Testis (tissue), 3 donors: ENCODE data around the gene ECD. TPM values are rescaled to one million over a fixed set of nuclear protein-coding genes. Genes with fewer than 3 reads are reported as not detected.

ENCODE experiments used
- DNase-seq: peaks from one replicate; pipeline ENCODE4 v3.0.0-alpha.2; 2019
- H3K27ac ChIP-seq, 2 donors: fragments of 200-600 bp; sonication (generic); one replicate each; pipeline ENCODE4 v1.5.1; 2019
- H3K27me3 ChIP-seq: fragments of 200-600 bp; sonication (generic); one replicate; pipeline ENCODE4 v1.5.1; 2019
- H3K36me3 ChIP-seq: fragments of 200-600 bp; sonication (generic); one replicate; pipeline ENCODE4 v1.5.1; 2017; ENCODE audit warnings: low read depth; ENCODE audit errors: missing control alignments
- H3K4me1 ChIP-seq: fragments of 200-600 bp; sonication (generic); one replicate; pipeline ENCODE4 v1.5.1; 2019
- H3K4me3 ChIP-seq, 2 donors: fragments of 200-600 bp; sonication (generic); one replicate each; pipeline ENCODE4 v1.5.1; 2017 to 2019
- H3K9me3 ChIP-seq: fragments of 200-600 bp; sonication (generic); one replicate; pipeline ENCODE4 v1.5.1; 2017
- POLR2A ChIP-seq: fragments of 450-650 bp; IDR thresholded peaks from one replicate; pipeline ENCODE4 v1.6.1; 2017; ENCODE audit warnings: antibody characterized with exemption, mild to moderate bottlenecking, moderate library complexity
- WGBS, 2 donors: methylation state at CpG; one replicate each; pipeline ENCODE4 v1.1.5; 2018; 5-methylcytosine and 5-hydroxymethylcytosine counted together
- intact Hi-C: fragments of 100-400 bp; cut with DNase I; formaldehyde crosslinking; loops from one replicate; pipeline ENCODE4 v1.15.1; 2023; ENCODE audit warnings: low total_unique reads
- polyA plus RNA-seq: library from polyadenylated mRNA; stranded (reverse); fragments of 350-450 nt; fragmentation: Illumina TruSeq; extraction: RNeasy Lipid Tissue Mini Kit (QIAGEN cat#74804); gene quantifications from one replicate; pipeline ENCODE4 v1.2.3, GENCODE V29; 2014; ENCODE audit warnings: low read depth, low replicate concordance; ENCODE audit not compliant: insufficient read depth
- total RNA-seq, 2 donors: library from RNA; depleted of rRNA; stranded (reverse); fragments of >200 nt; gene quantifications; one replicate each; pipeline ENCODE4 v1.2.3, GENCODE V29; 2016
- TF ChIP-seq, protein P1 (sequence below), 3 experiments: fragments of 450-650 bp in 2 of 3; fragments of 200-600 bp in 1 of 3; sonication (generic) in 1 of 3; IDR thresholded peaks; one replicate each; pipeline ENCODE4 v1.5.1; 2016 to 2019; ENCODE audit warnings: antibody characterized with exemption in 3 of 3, mild to moderate bottlenecking in 2 of 3, moderate library complexity in 1 of 3

ECD gene
- total and polyA plus RNA-seq, 3 donors from 2014 or later: 35.7 to 66.4 (median 57.6) TPM

DNA sequence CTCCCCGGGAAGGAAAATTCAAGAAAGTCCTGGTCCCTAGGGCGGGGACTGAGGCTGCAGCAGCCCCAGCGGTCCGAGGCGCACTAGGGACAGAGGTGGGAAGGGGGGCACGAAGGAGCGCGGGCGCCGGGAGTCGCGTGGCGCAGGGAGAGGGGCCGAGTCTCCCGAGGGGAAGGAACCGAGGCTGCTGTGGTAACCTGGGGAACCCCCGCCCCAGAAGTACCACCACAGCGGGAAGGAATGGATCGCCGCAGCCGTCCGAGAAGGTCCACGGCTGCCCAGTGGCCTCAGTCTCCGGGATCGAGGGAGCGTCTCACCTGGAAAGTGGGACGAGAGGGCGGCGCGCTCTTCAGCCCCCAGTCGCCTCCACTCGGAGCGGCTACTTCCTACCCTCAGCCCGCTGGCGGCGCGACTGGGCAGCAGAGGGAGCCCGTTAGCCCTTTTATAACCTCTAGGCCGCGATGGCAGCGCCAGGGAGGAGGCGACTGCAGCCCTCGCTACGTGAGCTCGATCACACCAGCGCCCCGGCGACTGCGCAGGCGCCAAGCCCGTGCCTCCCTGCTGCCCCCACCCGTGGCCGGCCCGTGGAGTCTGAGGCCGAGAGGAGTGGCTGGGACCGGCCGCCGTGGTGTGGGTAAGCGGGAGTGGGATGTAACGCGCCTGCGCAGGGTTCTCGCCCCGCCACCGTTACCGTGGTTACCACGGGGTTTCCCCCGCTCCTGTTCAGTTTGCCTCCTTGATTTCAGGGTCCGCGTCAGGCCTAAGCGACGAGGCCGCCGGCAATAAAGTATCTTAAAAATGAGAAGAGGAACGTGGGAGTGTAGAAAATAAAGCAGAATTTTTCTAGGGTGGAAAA is 71.1 kb downstream of the ECD start, which contains the start of gene P4HA1:
TSS of gene P4HA1 (minus strand) at position 418 of the 856 bp plus-strand sequence. CDS start 21,983 bp downstream, outside the sequence.
- 0 to 1% methylated on average over 22 to 71 of the region's 75 CpGs for WGBS, 2 donors
- intact Hi-C loops: no loop called here
- no peaks in the 10 kb centered on the region for H3K36me3 ChIP-seq
- H3K9me3 ChIP-seq: no peaks in the 10 kb centered on the region
- peak within 1 kb of the TSS; percentile 99 for H3K27ac ChIP-seq
- DNase-seq: peak; percentile 99
- TF ChIP-seq, protein P1, sequence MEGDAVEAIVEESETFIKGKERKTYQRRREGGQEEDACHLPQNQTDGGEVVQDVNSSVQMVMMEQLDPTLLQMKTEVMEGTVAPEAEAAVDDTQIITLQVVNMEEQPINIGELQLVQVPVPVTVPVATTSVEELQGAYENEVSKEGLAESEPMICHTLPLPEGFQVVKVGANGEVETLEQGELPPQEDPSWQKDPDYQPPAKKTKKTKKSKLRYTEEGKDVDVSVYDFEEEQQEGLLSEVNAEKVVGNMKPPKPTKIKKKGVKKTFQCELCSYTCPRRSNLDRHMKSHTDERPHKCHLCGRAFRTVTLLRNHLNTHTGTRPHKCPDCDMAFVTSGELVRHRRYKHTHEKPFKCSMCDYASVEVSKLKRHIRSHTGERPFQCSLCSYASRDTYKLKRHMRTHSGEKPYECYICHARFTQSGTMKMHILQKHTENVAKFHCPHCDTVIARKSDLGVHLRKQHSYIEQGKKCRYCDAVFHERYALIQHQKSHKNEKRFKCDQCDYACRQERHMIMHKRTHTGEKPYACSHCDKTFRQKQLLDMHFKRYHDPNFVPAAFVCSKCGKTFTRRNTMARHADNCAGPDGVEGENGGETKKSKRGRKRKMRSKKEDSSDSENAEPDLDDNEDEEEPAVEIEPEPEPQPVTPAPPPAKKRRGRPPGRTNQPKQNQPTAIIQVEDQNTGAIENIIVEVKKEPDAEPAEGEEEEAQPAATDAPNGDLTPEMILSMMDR (IDR thresholded peaks at IDR 0.05): peak; percentile 48 to 84 (median 75)
- TF ChIP-seq POLR2A: peak; percentile 67
- H3K27me3 ChIP-seq: no peaks in the 10 kb centered on the region
- H3K4me3 ChIP-seq: peak within 1 kb of the TSS; percentile 82 to 97
- H3K4me1 ChIP-seq: peaks cover 13% of the 10 kb centered on the region

GRCh38 chr10:73096041-73096448 is 71.8 kb downstream of the ECD start:
- 0% methylated on average over 29 of the region's 29 CpGs for WGBS, 2 donors
- DNase-seq: peak; percentile 76
- no peaks in the 10 kb centered on the region for H3K27me3 ChIP-seq
- peak overlapping the region; percentile 99 for H3K27ac ChIP-seq
- intact Hi-C loops: no loop called here
- TF ChIP-seq, protein P1 (IDR thresholded peaks at IDR 0.05): no peak
- no peak for TF ChIP-seq POLR2A
- no peaks in the 10 kb centered on the region for H3K9me3 ChIP-seq
- H3K36me3 ChIP-seq: no peaks in the 10 kb centered on the region
- peaks cover 15% of the 10 kb centered on the region for H3K4me1 ChIP-seq
- peak overlapping the region; percentile 82 to 97 for H3K4me3 ChIP-seq

GRCh38 chr10:73095481-73096021 is 72.3 kb downstream of the ECD start:
- 0 to 1% methylated on average over 14 of the region's 14 CpGs for WGBS, 2 donors
- Histone ChIP-seq H3K9me3 (no peaks in the 10 kb centered on the region), H3K4me1 (peaks cover 15% of the 10 kb centered on the region), H3K27me3 (no peaks in the 10 kb centered on the region), H3K4me3 (peak overlapping the region; percentile 82 to 97), H3K36me3 (no peaks in the 10 kb centered on the region), H3K27ac (peak overlapping the region; percentile 99)
- peak; percentile 77 for DNase-seq
- no peak for TF ChIP-seq POLR2A
- TF ChIP-seq, protein P1 (IDR thresholded peaks at IDR 0.05): no peak
- intact Hi-C loops: no loop called here

GRCh38 chr10:73094986-73095480 is 72.8 kb downstream of the ECD start:
- no peaks in the 10 kb centered on the region for H3K36me3 ChIP-seq
- peak overlapping the region; percentile 82 to 97 for H3K4me3 ChIP-seq
- no peaks in the 10 kb centered on the region for H3K27me3 ChIP-seq
- 1% methylated on average over 5 of the region's 5 CpGs for WGBS, 2 donors
- intact Hi-C loops: no loop called here
- no peak for TF ChIP-seq POLR2A
- DNase-seq: no peak
- peaks cover 15% of the 10 kb centered on the region for H3K4me1 ChIP-seq
- peak overlapping the region; percentile 99 for H3K27ac ChIP-seq
- no peaks in the 10 kb centered on the region for H3K9me3 ChIP-seq
